DMS53 (cell line): Measurements from ENCODE around the gene TTLL1.

ENCODE experiments used
- DNase-seq: peaks from one replicate; lab custom pipeline; 2025; lab: John Stamatoyannopoulos, UW

Gene TTLL1

DNA sequence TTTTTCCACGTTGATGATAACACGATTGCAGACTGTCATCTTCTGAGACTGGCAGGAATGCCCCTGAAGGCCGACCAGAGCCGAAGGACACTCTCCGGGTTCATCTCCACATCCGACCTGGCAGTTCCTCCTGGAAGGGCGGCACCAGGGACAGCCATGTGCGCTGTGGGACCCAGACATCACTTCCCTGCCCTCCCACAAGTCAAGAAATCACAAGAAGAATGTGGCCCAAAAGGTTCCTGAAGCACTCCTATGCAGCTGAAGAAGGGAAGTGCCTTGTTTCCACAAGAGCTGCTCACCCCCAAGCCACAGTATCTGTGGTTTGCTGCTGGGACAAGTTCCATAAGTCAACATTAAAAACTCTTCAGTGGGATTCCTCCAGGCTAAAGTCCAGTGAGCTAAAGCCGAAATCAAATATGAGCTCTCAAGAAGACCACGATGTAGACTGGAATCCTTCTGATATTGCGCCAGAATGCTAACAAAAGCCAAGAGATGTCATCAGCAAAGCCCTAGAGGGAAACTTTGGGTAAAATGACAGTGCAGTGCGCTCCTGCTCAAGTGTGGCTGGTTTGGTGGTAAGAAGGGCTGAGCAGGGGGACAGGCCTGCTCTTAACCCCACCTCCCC lies 95.4 kb downstream of the TTLL1 start:
- DNase-seq, result no peak

DNA sequence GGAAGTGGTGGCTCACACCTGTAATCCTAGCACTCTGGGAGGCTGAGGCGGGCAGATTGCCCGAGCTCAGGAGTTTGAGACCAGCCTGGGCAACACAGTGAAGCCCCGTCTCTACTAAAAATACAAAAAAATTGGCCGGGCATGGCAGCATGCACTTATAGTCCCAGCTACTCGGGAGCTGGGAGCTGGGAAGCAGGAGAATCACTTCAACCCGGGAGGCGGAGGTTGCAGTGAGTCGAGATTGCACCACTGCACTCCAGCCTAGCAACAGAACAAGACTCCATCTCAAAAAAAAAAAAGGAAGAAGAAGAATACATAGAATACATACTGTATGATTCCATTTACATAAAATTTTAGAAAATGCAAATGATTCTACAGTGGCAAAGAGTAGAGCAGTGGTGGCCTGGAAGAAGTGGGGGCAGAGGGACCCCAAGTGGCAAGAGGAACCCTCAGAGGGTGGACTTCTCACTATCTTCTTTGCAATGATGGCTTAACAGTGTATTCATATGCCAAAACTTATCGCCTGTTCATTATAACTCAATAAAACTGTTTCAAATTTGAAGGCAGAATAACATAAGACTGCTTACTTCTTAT lies 96.2 kb downstream of the TTLL1 start:
- DNase-seq, result no peak

GRCh38 chr22:42992092-42992491 lies 97.1 kb downstream of the TTLL1 start:
- no peak for DNase-seq

- no peak for DNase-seq
These were observed 98.1 kb downstream of the TTLL1 start for GRCh38 chr22:42991010-42991651.

GRCh38 chr22:42990131-42990838 lies 98.9 kb downstream of the TTLL1 start:
- DNase-seq, result no peak
